Uterus (tissue), 4 donors: Measurements from ENCODE around the gene GMDS. TPM values are rescaled to one million over a fixed set of nuclear protein-coding genes. Genes with fewer than 3 reads are reported as not detected.

Source experiments
- DNase-seq, 2 donors: peaks; one replicate each; pipeline ENCODE4 v3.0.0-alpha.2; 2019 to 2020
- H3K27ac ChIP-seq, 2 donors: fragments of 200-600 bp; sonication (generic); 1 replicate in 1 of 2; 2 replicates in 1 of 2; pipeline ENCODE4 v1.5.1; 2016 to 2018
- H3K27me3 ChIP-seq, 2 donors: fragments of 200-600 bp; sonication (generic); one replicate each; pipeline ENCODE4 v1.5.1; 2018 to 2019; ENCODE audit warnings: control low read depth in 1 of 2
- H3K36me3 ChIP-seq, 2 donors: fragments of 200-600 bp; sonication (generic); one replicate each; pipeline ENCODE4 v1.5.1; 2019; ENCODE audit warnings: control low read depth in 1 of 2
- H3K4me1 ChIP-seq, 2 donors: fragments of 200-600 bp; sonication (generic); one replicate each; pipeline ENCODE4 v1.5.1; 2018 to 2019; ENCODE audit warnings: control low read depth in 1 of 2
- H3K4me3 ChIP-seq, 2 donors: fragments of 200-600 bp; sonication (generic); 1 replicate in 1 of 2; 2 replicates in 1 of 2; pipeline ENCODE4 v1.5.1; 2018 to 2019; ENCODE audit warnings: mild to moderate bottlenecking in 1 of 2
- H3K9me3 ChIP-seq, 2 donors: fragments of 200-600 bp; sonication (generic); one replicate each; pipeline ENCODE4 v1.5.1; 2019; ENCODE audit warnings: control low read depth in 1 of 2
- POLR2A ChIP-seq, 2 donors: fragments of 450-650 bp; IDR thresholded peaks; one replicate each; pipeline ENCODE4 v1.6.1; 2016; ENCODE audit warnings: antibody characterized with exemption in 2 of 2, mild to moderate bottlenecking in 1 of 2, moderate library complexity in 1 of 2
- intact Hi-C: fragments of 100-400 bp; cut with DNase I; formaldehyde crosslinking; loops from one replicate; pipeline ENCODE4 v1.15.1; 2023; ENCODE audit warnings: low total_unique reads
- total RNA-seq, 4 donors: library from RNA; depleted of rRNA in 3 of 4; stranded (reverse); fragments of >200 nt in 3 of 4; gene quantifications; one replicate each; pipeline versions ENCODE4 v1.1.0 to v1.2.4, GENCODE V29; 2014 to 2023
- TF ChIP-seq, protein P1 (sequence below), 4 experiments: fragments of 200-600 bp in 2 of 4; fragments of 450-650 bp in 2 of 4; sonication (generic) in 2 of 4; IDR thresholded peaks; one replicate each; pipeline ENCODE4 v1.5.1; 2016 to 2019; ENCODE audit warnings: antibody characterized with exemption in 4 of 4, mild to moderate bottlenecking in 2 of 4, moderate library complexity in 1 of 4
- donor health status: DM: yes; HTN: yes; CAD: no.

Gene GMDS
- total RNA-seq, 4 donors from 2014 or later: 5.3 to 17.4 (median 12.9) TPM

- Histone ChIP-seq H3K27ac (no peak overlapping the region), H3K9me3 (no peaks in the 10 kb centered on the region), H3K36me3 (no peaks in the 10 kb centered on the region), H3K4me1 (no peaks in the 10 kb centered on the region), H3K4me3 (no peak overlapping the region), H3K27me3 (no peaks in the 10 kb centered on the region)
- no peak for DNase-seq
- intact Hi-C loops: no loop called here
- TF ChIP-seq, protein P1, sequence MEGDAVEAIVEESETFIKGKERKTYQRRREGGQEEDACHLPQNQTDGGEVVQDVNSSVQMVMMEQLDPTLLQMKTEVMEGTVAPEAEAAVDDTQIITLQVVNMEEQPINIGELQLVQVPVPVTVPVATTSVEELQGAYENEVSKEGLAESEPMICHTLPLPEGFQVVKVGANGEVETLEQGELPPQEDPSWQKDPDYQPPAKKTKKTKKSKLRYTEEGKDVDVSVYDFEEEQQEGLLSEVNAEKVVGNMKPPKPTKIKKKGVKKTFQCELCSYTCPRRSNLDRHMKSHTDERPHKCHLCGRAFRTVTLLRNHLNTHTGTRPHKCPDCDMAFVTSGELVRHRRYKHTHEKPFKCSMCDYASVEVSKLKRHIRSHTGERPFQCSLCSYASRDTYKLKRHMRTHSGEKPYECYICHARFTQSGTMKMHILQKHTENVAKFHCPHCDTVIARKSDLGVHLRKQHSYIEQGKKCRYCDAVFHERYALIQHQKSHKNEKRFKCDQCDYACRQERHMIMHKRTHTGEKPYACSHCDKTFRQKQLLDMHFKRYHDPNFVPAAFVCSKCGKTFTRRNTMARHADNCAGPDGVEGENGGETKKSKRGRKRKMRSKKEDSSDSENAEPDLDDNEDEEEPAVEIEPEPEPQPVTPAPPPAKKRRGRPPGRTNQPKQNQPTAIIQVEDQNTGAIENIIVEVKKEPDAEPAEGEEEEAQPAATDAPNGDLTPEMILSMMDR (IDR thresholded peaks at IDR 0.05): no peak
- no peak for TF ChIP-seq POLR2A (IDR thresholded peaks at IDR 0.05)
Observed at GRCh38 chr6:2034256-2034655, 211.1 kb downstream of the GMDS start.

GRCh38 chr6:2033544-2033943 lies 211.9 kb downstream of the GMDS start:
- Histone ChIP-seq H3K9me3 (no peaks in the 10 kb centered on the region), H3K4me1 (no peaks in the 10 kb centered on the region), H3K27ac (no peak overlapping the region), H3K4me3 (no peak overlapping the region), H3K27me3 (no peaks in the 10 kb centered on the region), H3K36me3 (no peaks in the 10 kb centered on the region)
- no peak for TF ChIP-seq POLR2A (IDR thresholded peaks at IDR 0.05)
- TF ChIP-seq, protein P1 (IDR thresholded peaks at IDR 0.05): no peak
- DNase-seq: no peak
- intact Hi-C loops: no loop called here

- no peak for TF ChIP-seq POLR2A (IDR thresholded peaks at IDR 0.05)
- TF ChIP-seq, protein P1 (IDR thresholded peaks at IDR 0.05): no peak
- no peaks in the 10 kb centered on the region for H3K36me3 ChIP-seq
- no peaks in the 10 kb centered on the region for H3K9me3 ChIP-seq
- no peak overlapping the region for H3K4me3 ChIP-seq
- DNase-seq: no peak
- H3K4me1 ChIP-seq: no peaks in the 10 kb centered on the region
- intact Hi-C loops: no loop called here
- H3K27ac ChIP-seq: no peak overlapping the region
- no peaks in the 10 kb centered on the region for H3K27me3 ChIP-seq
Observed at GRCh38 chr6:2030682-2031244, 214.6 kb downstream of the GMDS start.

DNA sequence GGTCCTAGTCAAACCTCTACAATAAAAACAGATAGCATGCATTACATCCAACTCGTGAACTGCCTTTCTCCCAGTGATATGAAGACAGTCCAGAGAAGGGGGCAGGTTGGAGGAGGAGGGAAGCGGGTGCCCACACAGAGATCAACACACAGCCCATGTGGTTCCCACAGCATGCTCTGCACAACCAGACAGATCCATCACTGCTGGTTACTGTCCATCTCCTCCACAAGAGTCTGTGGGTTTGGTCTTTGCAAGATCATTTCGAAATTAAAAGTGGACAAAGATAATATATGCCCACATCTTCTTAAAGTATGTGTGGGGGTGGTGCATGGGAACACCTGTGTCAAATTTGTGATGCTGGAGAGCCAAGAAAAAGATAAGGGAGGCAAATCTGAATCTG lies 215.5 kb downstream of the GMDS start:
- H3K36me3 ChIP-seq: no peaks in the 10 kb centered on the region
- H3K27ac ChIP-seq: no peak overlapping the region
- H3K9me3 ChIP-seq: no peaks in the 10 kb centered on the region
- no peaks in the 10 kb centered on the region for H3K4me1 ChIP-seq
- TF ChIP-seq POLR2A (IDR thresholded peaks at IDR 0.05): no peak
- TF ChIP-seq, protein P1 (IDR thresholded peaks at IDR 0.05): no peak
- H3K4me3 ChIP-seq: no peak overlapping the region
- intact Hi-C loops: no loop called here
- H3K27me3 ChIP-seq: no peaks in the 10 kb centered on the region
- no peak for DNase-seq

DNA sequence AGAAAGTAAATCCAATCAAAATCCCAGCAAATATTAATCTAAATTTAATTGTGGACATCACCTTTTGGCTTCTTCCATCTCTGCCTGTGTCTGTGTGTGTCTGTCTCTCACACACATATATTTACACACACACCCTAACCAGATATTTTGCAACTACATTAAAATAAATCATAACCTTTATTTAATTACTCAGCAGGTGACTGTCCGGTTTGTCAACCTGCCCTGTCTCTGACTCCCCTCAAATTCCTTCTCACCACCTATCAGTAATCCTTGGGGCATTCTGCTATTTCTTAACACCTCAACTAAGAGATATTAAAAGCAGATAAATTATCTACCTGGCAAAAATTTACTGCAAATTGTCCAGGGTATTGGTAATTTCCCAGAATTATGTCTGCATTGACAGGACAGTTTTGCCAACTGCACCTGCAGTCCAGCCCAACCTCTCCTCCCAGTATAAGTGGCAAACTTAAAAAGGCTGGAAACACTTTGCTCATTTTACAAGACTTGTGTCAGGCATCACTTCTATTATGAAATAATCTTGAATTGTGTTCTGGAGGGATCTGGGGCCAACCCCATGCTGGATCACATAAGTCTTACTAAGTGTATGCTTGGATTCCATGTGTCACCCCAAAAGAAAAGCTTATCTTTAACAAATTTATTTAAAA lies 216.1 kb downstream of the GMDS start:
- Histone ChIP-seq H3K27me3 (no peaks in the 10 kb centered on the region), H3K27ac (no peak overlapping the region), H3K4me1 (no peaks in the 10 kb centered on the region), H3K9me3 (no peaks in the 10 kb centered on the region), H3K4me3 (no peak overlapping the region), H3K36me3 (no peaks in the 10 kb centered on the region)
- TF ChIP-seq, protein P1 (IDR thresholded peaks at IDR 0.05): no peak
- no peak for TF ChIP-seq POLR2A (IDR thresholded peaks at IDR 0.05)
- intact Hi-C loops: no loop called here
- no peak for DNase-seq
